AML-193 (cell line): ENCODE measurements around the gene LPP.
A peak's percentile ranks its signal among the peaks of the same experiment; 100 is the strongest.

ENCODE experiments used
- DNase-seq, 2 experiments: peaks; one replicate each; lab custom pipeline; 2025; lab: John Stamatoyannopoulos, UW

Gene LPP

GRCh38 chr3:188792793-188793192 is 638.8 kb downstream of the LPP start:
- DNase-seq: no peak

- no peak for DNase-seq
Observed at GRCh38 chr3:188796122-188796631, 642.2 kb downstream of the LPP start.

GRCh38 chr3:188797045-188797444 is 643.1 kb downstream of the LPP start:
- no peak for DNase-seq

GRCh38 chr3:188798556-188799145 is 644.7 kb downstream of the LPP start:
- no peak for DNase-seq

GRCh38 chr3:188801393-188801792 is 647.4 kb downstream of the LPP start:
- no peak for DNase-seq

GRCh38 chr3:188802645-188803044 is 648.7 kb downstream of the LPP start:
- no peak for DNase-seq

- peak; percentile 15 to 18 for DNase-seq
Observed at GRCh38 chr3:188807006-188807405, 653.0 kb downstream of the LPP start.

- no peak for DNase-seq
Observed at GRCh38 chr3:188812198-188812597, 658.2 kb downstream of the LPP start.

GRCh38 chr3:188814581-188814980 is 660.6 kb downstream of the LPP start:
- DNase-seq: no peak

GRCh38 chr3:188817103-188817934 is 663.4 kb downstream of the LPP start:
- no peak for DNase-seq

- peak; percentile 75 to 84 for DNase-seq
Observed at GRCh38 chr3:188817935-188818269, 663.9 kb downstream of the LPP start.

GRCh38 chr3:188818282-188818681 is 664.3 kb downstream of the LPP start:
- no peak for DNase-seq

GRCh38 chr3:188819939-188820338 is 666.0 kb downstream of the LPP start:
- DNase-seq: peak; percentile 90 to 92

- peak; percentile 30 to 33 for DNase-seq
Observed at GRCh38 chr3:188822004-188822403, 668.0 kb downstream of the LPP start.

- DNase-seq: no peak
Observed at GRCh38 chr3:188822411-188822810, 668.5 kb downstream of the LPP start.

GRCh38 chr3:188824566-188824965 is 670.6 kb downstream of the LPP start:
- DNase-seq: no peak

GRCh38 chr3:188825901-188826300 is 671.9 kb downstream of the LPP start:
- DNase-seq: no peak

GRCh38 chr3:188826574-188826973 is 672.6 kb downstream of the LPP start:
- DNase-seq: no peak

GRCh38 chr3:188827103-188827502 is 673.1 kb downstream of the LPP start:
- no peak for DNase-seq

- DNase-seq: no peak
Observed at GRCh38 chr3:188827576-188827975, 673.6 kb downstream of the LPP start.

GRCh38 chr3:188829130-188829529 is 675.2 kb downstream of the LPP start:
- no peak for DNase-seq

GRCh38 chr3:188829576-188829975 is 675.6 kb downstream of the LPP start:
- no peak for DNase-seq

GRCh38 chr3:188830893-188831292 is 676.9 kb downstream of the LPP start:
- peak; percentile 51 to 75 for DNase-seq

GRCh38 chr3:188832146-188832545 is 678.2 kb downstream of the LPP start:
- DNase-seq: no peak
